Effector memory CD4-positive, alpha-beta T cell (primary cell): Measurements from ENCODE around the gene NRP2.

Source experiments
- DNase-seq, 3 donors: peaks; one replicate each; pipeline ENCODE4 v3.0.0-alpha.2; 2020
- H3K27ac ChIP-seq: 2 replicates; pipeline ENCODE4 v1.7.0; 2013; ENCODE audit warnings: mild to moderate bottlenecking, low read length, moderate library complexity; ENCODE audit not compliant: insufficient read depth, poor library complexity, severe bottlenecking
- H3K27me3 ChIP-seq: replicated peaks from 2 replicates; pipeline ENCODE4 v1.7.0; 2013; ENCODE audit warnings: mild to moderate bottlenecking, low read length; ENCODE audit not compliant: insufficient read depth, control insufficient read depth, poor library complexity, severe bottlenecking
- H3K36me3 ChIP-seq: 2 replicates; pipeline ENCODE4 v1.7.0; 2013; ENCODE audit warnings: mild to moderate bottlenecking, low read length, moderate library complexity; ENCODE audit not compliant: control insufficient read depth, insufficient read depth
- H3K4me1 ChIP-seq: 2 replicates; pipeline ENCODE4 v1.7.0; 2013; ENCODE audit warnings: low read length, mild to moderate bottlenecking; ENCODE audit not compliant: control insufficient read depth, insufficient read depth, poor library complexity, severe bottlenecking
- H3K4me3 ChIP-seq: 2 replicates; pipeline ENCODE4 v1.7.0; 2013; ENCODE audit warnings: low read length, low read depth, mild to moderate bottlenecking; ENCODE audit not compliant: insufficient read depth, poor library complexity, severe bottlenecking
- H3K9me3 ChIP-seq: 2 replicates; pipeline ENCODE4 v1.7.0; 2013; ENCODE audit warnings: mild to moderate bottlenecking, low read length, moderate library complexity; ENCODE audit not compliant: control insufficient read depth

Gene NRP2

DNA sequence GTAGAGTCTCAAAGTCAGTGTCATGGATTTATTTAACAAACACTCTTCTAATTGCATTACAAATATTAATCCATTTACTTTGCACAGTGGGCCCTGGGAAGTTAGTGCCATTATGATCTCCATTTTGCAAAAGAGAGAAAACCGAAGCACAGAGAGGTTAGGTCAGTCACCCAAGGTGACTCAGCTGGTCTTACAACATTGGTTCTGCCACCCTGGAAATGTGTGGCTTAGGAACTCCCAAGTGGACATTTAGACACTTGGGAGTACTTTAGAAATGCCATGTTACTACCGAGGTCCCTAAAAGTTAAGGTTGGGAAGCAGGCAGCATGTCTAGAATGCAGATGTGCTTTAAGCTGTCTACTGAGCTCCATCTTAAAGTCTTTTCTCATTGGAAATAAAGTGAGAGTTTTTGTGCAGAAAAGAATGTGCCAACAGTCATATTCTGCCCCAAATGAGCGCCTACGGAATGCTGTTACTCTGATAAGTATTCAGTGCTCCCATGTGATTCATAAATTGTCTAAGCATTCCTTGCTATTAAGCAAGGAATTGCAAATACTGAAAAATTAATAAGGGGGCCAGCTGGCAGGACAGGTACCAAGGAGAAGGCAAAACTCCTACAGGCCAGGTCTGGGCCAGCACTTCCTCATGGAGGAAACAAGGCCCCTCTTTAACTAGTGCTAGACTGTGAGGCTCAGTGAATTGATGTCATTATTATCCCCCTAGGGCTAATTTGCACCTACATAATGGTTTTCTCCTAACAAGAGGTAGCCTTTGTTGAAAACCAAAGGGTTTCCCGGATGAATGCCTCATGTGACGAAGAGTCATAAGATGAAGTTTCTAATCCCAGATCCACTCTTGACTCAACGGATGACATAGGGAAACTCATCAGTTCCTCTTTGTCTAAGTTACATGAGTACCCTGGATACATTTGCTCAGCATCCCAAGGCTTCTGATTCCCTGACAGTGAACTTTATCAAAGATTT lies 16.3 kb downstream of the NRP2 start:
- no peak overlapping the region for H3K4me3 ChIP-seq
- H3K4me1 ChIP-seq = no peaks in the 10 kb centered on the region
- H3K27ac ChIP-seq = no peak overlapping the region
- DNase-seq = no peak
- H3K36me3 ChIP-seq = no peaks in the 10 kb centered on the region
- no peaks in the 10 kb centered on the region for H3K9me3 ChIP-seq
- no peaks in the 10 kb centered on the region for H3K27me3 ChIP-seq

GRCh38 chr2:205699515-205700289 lies 17.4 kb downstream of the NRP2 start:
- H3K4me3 ChIP-seq = no peak overlapping the region
- no peak for DNase-seq
- no peaks in the 10 kb centered on the region for H3K4me1 ChIP-seq
- H3K27ac ChIP-seq = no peak overlapping the region
- no peaks in the 10 kb centered on the region for H3K36me3 ChIP-seq
- H3K27me3 ChIP-seq = no peaks in the 10 kb centered on the region
- no peaks in the 10 kb centered on the region for H3K9me3 ChIP-seq

GRCh38 chr2:205700331-205701132 lies 18.2 kb downstream of the NRP2 start:
- H3K4me3 ChIP-seq = no peak overlapping the region
- H3K4me1 ChIP-seq = no peaks in the 10 kb centered on the region
- DNase-seq = no peak
- H3K9me3 ChIP-seq = no peaks in the 10 kb centered on the region
- H3K27me3 ChIP-seq = no peaks in the 10 kb centered on the region
- no peaks in the 10 kb centered on the region for H3K36me3 ChIP-seq
- H3K27ac ChIP-seq = no peak overlapping the region

- Histone ChIP-seq H3K4me1 (peaks cover 1% of the 10 kb centered on the region), H3K27me3 (no peaks in the 10 kb centered on the region), H3K36me3 (no peaks in the 10 kb centered on the region), H3K9me3 (no peaks in the 10 kb centered on the region), H3K27ac (no peak overlapping the region), H3K4me3 (no peak overlapping the region)
- no peak for DNase-seq
Measured at GRCh38 chr2:205701509-205701908, 19.2 kb downstream of the NRP2 start.

DNA sequence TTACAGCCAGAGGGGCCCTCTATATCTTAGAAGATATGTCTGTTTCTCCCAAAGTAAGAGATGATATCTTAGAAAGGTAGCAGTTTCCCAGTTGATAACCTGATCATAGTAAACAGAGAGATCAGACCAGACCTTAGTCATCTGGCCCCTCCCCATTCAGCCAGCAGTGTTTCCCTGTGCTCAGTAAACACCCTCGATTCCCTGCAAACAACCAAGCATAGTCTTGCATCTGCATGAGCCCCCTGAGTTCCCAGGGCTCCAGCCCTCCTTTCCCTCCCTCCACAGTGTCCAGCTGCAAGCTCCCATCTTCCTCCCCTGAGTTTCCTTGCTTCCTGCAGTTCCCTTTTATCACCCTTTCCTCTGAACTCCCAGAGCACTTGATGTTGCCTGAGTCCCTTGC lies 20.3 kb downstream of the NRP2 start:
- H3K27me3 ChIP-seq = no peaks in the 10 kb centered on the region
- no peak overlapping the region for H3K27ac ChIP-seq
- peaks cover 7% of the 10 kb centered on the region for H3K4me1 ChIP-seq
- DNase-seq = no peak
- H3K9me3 ChIP-seq = no peaks in the 10 kb centered on the region
- H3K36me3 ChIP-seq = no peaks in the 10 kb centered on the region
- H3K4me3 ChIP-seq = no peak overlapping the region

GRCh38 chr2:205703471-205704126 lies 21.3 kb downstream of the NRP2 start:
- H3K27me3 ChIP-seq = no peaks in the 10 kb centered on the region
- H3K9me3 ChIP-seq = no peaks in the 10 kb centered on the region
- no peak for DNase-seq
- H3K4me3 ChIP-seq = no peak overlapping the region
- H3K27ac ChIP-seq = no peak overlapping the region
- peaks cover 7% of the 10 kb centered on the region for H3K4me1 ChIP-seq
- no peaks in the 10 kb centered on the region for H3K36me3 ChIP-seq

DNA sequence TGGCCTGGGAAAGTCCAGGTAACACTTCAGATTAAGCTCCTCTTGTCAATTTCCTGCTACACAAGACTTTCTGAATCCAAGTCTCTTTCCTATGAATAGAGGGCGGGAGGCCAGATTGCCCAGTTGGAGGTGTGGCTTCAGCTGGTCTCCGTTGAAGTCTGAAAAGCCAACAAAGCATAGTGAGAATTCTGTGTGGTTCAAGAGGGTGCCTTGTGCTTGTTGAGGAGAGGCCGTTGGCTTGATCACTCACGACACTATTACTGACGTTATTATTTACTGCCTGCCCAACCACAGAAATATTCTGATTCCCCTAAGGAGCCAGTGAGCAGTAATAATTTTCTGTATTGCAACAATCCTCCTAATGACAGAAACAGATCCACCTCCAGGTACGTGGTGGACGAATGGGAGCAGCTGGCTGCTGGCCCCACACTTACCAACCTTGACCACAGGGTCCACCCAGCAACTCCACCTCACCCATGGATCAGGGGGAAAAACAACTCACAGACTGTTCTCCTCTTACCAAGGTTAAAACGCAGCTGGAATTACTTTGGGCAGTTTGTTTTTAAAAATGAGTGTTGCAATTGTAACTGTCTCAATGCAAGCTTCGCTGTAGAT lies 21.9 kb downstream of the NRP2 start:
- no peak for DNase-seq
- Histone ChIP-seq H3K4me1 (peaks cover 7% of the 10 kb centered on the region), H3K4me3 (no peak overlapping the region), H3K36me3 (no peaks in the 10 kb centered on the region), H3K27ac (no peak overlapping the region), H3K9me3 (no peaks in the 10 kb centered on the region), H3K27me3 (no peaks in the 10 kb centered on the region)

DNA sequence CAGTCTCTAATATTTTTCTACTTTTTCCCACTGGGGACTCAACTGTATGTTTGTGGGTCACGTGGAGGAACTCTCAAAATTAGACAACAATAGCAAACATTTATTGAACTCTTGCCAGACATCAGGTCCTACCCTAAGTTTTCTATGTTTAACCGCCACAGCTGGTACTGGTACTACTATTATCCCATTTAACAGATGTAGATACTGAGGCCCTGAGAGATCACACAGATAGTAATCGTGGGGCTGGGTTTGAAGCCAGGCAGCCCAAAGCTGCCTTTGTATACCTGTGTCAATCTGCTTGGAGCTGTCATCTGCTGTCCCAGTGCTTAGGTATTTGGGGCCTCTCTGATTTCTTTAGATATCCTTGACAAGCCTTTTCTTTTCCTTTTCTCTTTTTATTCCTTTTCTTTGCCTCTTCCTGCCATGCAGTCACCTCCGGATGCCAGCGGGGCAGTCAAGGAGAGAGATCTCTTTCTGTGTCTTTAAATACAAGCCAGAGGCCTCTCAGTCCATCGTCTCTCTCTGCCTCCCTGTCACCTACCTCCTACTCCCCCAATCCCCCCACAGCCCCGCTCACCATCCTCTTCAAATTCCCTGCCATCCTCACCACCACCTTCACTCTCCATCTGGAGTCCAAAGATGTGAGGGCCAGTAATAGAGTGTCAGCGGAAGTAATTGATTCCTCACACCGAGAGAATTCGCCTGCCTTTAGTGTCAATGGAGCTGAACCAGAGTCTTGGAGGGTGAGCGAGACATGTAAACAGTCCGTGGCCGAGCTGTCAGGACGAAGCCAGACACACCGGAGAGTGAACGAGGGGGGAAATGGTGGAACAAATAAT lies 23.4 kb downstream of the NRP2 start:
- H3K27me3 ChIP-seq = no peaks in the 10 kb centered on the region
- no peak overlapping the region for H3K27ac ChIP-seq
- peaks cover 7% of the 10 kb centered on the region for H3K4me1 ChIP-seq
- H3K4me3 ChIP-seq = no peak overlapping the region
- H3K9me3 ChIP-seq = no peaks in the 10 kb centered on the region
- DNase-seq = no peak
- no peaks in the 10 kb centered on the region for H3K36me3 ChIP-seq
